Measurements from ENCODE around the gene INSL4. TPM values are rescaled to one million over a fixed set of nuclear protein-coding genes. Genes with fewer than 3 reads are reported as not detected.

INSL4 gene
- polyA plus RNA-seq, 1 donor from 2014 or later, result not detected

DNA sequence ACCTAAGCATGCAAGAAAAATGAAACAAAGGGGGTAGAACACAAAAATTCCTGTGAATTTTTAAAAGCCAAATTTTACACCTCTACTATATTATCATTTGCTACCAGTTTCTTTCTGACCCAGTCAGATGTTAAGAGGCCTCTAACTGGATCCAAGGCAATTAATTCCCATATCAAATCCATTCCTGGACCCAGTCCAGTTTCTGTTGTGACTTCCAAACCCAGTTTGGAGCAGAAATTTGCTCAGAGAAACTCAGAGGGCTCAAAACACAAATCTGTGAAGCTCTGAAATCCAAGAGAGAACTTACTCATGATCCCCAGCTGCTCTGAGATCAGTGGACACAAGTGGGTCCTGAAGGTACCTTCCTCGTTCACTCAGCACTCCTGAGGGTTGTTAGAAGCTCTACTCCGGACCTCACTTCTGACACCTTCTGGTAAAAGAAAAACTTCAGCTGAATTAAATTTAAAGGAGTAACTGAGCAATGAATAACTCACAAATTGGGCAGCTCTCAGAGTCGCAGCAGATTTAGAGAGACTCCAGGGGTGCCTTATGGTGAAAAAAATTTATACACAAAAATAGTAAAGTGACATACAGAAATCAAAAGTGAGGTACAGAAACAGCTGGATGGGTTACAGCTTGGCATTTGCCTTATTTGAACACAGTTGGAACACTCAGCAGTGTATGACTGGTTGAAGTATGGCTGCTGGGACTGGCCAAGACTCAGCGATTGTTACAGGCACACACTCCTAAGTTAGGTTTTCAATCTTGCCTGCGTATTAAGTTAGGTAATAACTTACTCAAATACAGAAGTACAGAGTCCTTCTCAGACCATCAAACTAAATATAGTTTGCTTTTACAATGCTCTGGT, 32.4 kb downstream of the INSL4 start:
- H3K9ac ChIP-seq (ENCODE audit: low read length), result no peak overlapping the region
- H3K4me2 ChIP-seq (ENCODE audit: low read length), result no peak overlapping the region
- no peaks in the 10 kb centered on the region for H3K27me3 ChIP-seq (ENCODE audit: insufficient read depth, low read depth, low read length)
- no peak overlapping the region for H3K27ac ChIP-seq (ENCODE audit: low read length)
- no peak overlapping the region for H2AFZ ChIP-seq (ENCODE audit: low read depth, low read length)
- no peaks in the 10 kb centered on the region for H3F3A ChIP-seq (ENCODE audit: insufficient read depth, low read length, poor library complexity, severe bottlenecking)
- H3K4me3 ChIP-seq (ENCODE audit: low read length), result no peak overlapping the region
- H3K9me3 ChIP-seq (ENCODE audit: low read length), result no peaks in the 10 kb centered on the region
- H4K20me1 ChIP-seq (ENCODE audit: insufficient read depth), result no peaks in the 10 kb centered on the region
- TF ChIP-seq MXI1 (conservative IDR thresholded peaks at IDR 0.05; ENCODE audit: poor library complexity, severe bottlenecking) (no peak), POLR2AphosphoS5 (IDR thresholded peaks at IDR 0.05) (no peak), RAD21 (conservative IDR thresholded peaks at IDR 0.05) (no peak), EZH2 (IDR thresholded peaks at IDR 0.05; ENCODE audit: borderline replicate concordance, insufficient read depth, low read length, poor library complexity, severe bottlenecking) (no peak), SMC3 (conservative IDR thresholded peaks at IDR 0.05; ENCODE audit: poor library complexity) (no peak), EP300 (conservative IDR thresholded peaks at IDR 0.05; ENCODE audit: poor library complexity, severe bottlenecking) (no peak), TAF1 (IDR thresholded peaks at IDR 0.05; ENCODE audit: low read depth) (no peak)
- TF ChIP-seq, protein P1, sequence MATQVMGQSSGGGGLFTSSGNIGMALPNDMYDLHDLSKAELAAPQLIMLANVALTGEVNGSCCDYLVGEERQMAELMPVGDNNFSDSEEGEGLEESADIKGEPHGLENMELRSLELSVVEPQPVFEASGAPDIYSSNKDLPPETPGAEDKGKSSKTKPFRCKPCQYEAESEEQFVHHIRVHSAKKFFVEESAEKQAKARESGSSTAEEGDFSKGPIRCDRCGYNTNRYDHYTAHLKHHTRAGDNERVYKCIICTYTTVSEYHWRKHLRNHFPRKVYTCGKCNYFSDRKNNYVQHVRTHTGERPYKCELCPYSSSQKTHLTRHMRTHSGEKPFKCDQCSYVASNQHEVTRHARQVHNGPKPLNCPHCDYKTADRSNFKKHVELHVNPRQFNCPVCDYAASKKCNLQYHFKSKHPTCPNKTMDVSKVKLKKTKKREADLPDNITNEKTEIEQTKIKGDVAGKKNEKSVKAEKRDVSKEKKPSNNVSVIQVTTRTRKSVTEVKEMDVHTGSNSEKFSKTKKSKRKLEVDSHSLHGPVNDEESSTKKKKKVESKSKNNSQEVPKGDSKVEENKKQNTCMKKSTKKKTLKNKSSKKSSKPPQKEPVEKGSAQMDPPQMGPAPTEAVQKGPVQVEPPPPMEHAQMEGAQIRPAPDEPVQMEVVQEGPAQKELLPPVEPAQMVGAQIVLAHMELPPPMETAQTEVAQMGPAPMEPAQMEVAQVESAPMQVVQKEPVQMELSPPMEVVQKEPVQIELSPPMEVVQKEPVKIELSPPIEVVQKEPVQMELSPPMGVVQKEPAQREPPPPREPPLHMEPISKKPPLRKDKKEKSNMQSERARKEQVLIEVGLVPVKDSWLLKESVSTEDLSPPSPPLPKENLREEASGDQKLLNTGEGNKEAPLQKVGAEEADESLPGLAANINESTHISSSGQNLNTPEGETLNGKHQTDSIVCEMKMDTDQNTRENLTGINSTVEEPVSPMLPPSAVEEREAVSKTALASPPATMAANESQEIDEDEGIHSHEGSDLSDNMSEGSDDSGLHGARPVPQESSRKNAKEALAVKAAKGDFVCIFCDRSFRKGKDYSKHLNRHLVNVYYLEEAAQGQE (IDR thresholded peaks at IDR 0.05; ENCODE audit: borderline replicate concordance), result no peak
- TF ChIP-seq, protein P2, sequence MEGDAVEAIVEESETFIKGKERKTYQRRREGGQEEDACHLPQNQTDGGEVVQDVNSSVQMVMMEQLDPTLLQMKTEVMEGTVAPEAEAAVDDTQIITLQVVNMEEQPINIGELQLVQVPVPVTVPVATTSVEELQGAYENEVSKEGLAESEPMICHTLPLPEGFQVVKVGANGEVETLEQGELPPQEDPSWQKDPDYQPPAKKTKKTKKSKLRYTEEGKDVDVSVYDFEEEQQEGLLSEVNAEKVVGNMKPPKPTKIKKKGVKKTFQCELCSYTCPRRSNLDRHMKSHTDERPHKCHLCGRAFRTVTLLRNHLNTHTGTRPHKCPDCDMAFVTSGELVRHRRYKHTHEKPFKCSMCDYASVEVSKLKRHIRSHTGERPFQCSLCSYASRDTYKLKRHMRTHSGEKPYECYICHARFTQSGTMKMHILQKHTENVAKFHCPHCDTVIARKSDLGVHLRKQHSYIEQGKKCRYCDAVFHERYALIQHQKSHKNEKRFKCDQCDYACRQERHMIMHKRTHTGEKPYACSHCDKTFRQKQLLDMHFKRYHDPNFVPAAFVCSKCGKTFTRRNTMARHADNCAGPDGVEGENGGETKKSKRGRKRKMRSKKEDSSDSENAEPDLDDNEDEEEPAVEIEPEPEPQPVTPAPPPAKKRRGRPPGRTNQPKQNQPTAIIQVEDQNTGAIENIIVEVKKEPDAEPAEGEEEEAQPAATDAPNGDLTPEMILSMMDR (IDR thresholded peaks at IDR 0.05; ENCODE audit: poor library complexity, severe bottlenecking), result no peak
- H3K9me2 ChIP-seq (ENCODE audit: insufficient read depth, low read length), result no peaks in the 10 kb centered on the region
- no peaks in the 10 kb centered on the region for H3K36me3 ChIP-seq (ENCODE audit: insufficient read depth, low read length)
- no peaks in the 10 kb centered on the region for H3K79me2 ChIP-seq (replicated peaks; ENCODE audit: insufficient read depth, low read length)

DNA sequence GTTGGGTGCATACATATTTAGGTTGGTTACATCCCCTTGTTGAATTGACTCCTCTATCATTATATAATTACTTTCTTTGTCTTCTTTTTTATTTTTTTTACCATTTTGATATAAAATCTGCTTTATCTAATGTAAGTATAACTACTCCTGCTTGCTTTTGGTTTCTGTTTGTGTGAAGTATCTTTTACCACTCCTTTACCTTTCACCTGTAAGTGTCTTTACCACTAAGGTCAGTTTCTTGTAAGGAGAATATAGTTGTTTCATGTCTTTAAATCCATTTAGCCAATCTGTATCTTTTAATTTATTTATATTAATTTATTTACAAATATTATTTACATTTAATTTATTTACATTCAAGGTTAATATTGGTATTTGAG, 33.0 kb downstream of the INSL4 start:
- H3K9me3 ChIP-seq (ENCODE audit: low read length), result no peaks in the 10 kb centered on the region
- no peak overlapping the region for H2AFZ ChIP-seq (ENCODE audit: low read depth, low read length)
- no peak overlapping the region for H3K27ac ChIP-seq (ENCODE audit: low read length)
- TF ChIP-seq, protein P2 (IDR thresholded peaks at IDR 0.05; ENCODE audit: poor library complexity, severe bottlenecking), result no peak
- no peak for TF ChIP-seq SMC3 (conservative IDR thresholded peaks at IDR 0.05; ENCODE audit: poor library complexity)
- TF ChIP-seq POLR2AphosphoS5 (IDR thresholded peaks at IDR 0.05), result no peak
- TF ChIP-seq EP300 (conservative IDR thresholded peaks at IDR 0.05; ENCODE audit: poor library complexity, severe bottlenecking), result no peak
- TF ChIP-seq TAF1 (IDR thresholded peaks at IDR 0.05; ENCODE audit: low read depth), result no peak
- TF ChIP-seq RAD21 (conservative IDR thresholded peaks at IDR 0.05), result no peak
- TF ChIP-seq, protein P1 (IDR thresholded peaks at IDR 0.05; ENCODE audit: borderline replicate concordance), result no peak
- no peak for TF ChIP-seq EZH2 (IDR thresholded peaks at IDR 0.05; ENCODE audit: borderline replicate concordance, insufficient read depth, low read length, poor library complexity, severe bottlenecking)
- no peak for TF ChIP-seq MXI1 (conservative IDR thresholded peaks at IDR 0.05; ENCODE audit: poor library complexity, severe bottlenecking)
- no peaks in the 10 kb centered on the region for H3K79me2 ChIP-seq (replicated peaks; ENCODE audit: insufficient read depth, low read length)
- no peak overlapping the region for H3K4me3 ChIP-seq (ENCODE audit: low read length)
- H3K4me2 ChIP-seq (ENCODE audit: low read length), result no peak overlapping the region
- no peaks in the 10 kb centered on the region for H4K20me1 ChIP-seq (ENCODE audit: insufficient read depth)
- no peaks in the 10 kb centered on the region for H3K36me3 ChIP-seq (ENCODE audit: insufficient read depth, low read length)
- H3K9me2 ChIP-seq (ENCODE audit: insufficient read depth, low read length), result no peaks in the 10 kb centered on the region
- no peak overlapping the region for H3K9ac ChIP-seq (ENCODE audit: low read length)
- H3F3A ChIP-seq (ENCODE audit: insufficient read depth, low read length, poor library complexity, severe bottlenecking), result no peaks in the 10 kb centered on the region
- no peaks in the 10 kb centered on the region for H3K27me3 ChIP-seq (ENCODE audit: insufficient read depth, low read depth, low read length)
